Stimulated activated CD4-positive, alpha-beta T cell treated with anti-CD3 and anti-CD28 coated beads, Interleukin-4, amount 100 ng/mL, for 24 hours (primary cell): ENCODE data around the gene STYX.

ENCODE experiments used
- DNase-seq: peaks from one replicate; pipeline ENCODE4 v3.0.0-alpha.2; 2020

Gene STYX

DNA sequence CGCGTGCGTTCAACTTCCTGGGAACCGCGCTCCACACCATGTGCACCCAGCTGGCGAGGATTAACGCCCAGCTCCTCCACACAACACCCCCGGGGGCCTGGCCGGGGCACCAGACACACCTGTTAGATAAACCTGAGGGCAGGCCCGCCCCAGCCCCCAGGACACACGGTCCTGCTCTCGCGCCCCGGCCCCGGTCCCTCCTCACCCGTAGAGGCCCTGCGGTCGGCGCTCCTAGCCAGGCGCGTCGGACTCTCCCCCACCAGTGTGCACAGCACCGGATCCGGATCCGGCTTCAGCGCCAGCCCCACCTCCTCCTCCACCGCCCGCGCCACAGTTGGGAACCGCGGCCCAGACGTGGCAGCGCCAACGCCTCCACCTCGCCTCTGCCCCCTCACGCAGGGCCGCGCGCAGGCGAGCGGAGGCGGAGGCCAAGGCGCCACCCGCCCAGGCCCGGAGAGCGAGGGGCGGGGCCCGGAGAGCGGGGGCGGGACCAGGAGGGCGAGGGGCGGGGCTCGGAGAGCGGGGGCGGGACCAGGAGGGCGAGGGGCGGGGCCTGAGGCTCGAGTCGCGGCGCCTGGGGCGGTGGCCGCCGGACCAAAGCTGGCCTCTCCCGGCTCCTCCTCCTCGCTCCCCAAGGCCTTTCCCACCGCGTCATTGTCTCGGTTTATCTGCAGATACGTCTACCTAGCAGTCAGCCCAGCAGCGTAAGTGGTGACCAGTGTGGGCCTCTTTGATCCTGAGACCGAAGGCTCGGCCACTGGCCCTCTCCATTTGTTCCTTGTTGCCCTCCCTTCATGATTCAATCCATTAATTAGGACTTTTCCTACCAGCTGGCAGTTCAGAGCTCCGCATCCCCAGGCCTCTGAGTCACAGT, 61.5 kb downstream of the STYX start, which contains the start of gene GNPNAT1:
GNPNAT1 (minus strand) TSS at position 385 of the 874 bp plus-strand sequence. CDS start 6,957 bp downstream, outside the sequence.
- DNase-seq: peak; percentile 77

GRCh38 chr14:52792097-52792415, 62.1 kb downstream of the STYX start:
- no peak for DNase-seq

DNA sequence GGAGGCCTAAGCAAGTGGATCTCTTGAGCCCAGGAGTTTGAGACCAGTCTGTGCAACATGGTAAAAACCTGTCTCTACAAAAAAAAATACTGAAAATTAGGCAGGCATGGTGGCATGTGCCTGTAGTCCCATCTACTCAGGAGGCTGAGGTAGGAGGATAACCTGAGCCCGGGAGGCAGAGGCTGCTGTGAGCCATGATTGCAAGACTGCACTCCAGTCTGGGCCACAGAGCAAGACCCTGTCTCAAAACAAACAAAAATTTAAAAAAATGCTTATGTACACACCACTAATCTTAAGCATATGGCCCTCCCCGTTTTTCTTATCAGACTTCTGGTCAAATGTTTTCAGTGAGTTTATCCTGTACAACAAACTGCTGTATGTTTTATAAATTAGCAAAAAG, 63.1 kb downstream of the STYX start:
- DNase-seq: no peak

DNA sequence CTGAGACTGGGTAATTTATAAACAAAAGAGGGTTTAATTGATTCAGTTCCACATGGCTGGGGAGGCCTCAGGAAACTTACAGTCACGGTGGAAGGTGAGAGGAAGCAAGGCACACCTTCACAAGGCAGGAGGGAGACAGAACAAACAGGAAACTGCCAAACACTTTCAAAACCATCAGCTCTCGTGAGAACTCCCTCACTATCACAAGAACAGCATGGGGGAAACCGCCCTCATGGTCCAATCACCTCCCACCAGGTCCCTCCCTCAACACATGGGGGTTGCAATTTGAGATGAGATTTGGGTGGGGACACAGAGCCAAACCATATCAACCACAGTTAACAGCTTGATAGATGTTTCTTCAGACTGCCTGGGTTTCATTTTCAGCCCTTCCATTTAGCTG, 67.7 kb downstream of the STYX start:
- DNase-seq: no peak

GRCh38 chr14:52798826-52799225, 68.9 kb downstream of the STYX start:
- no peak for DNase-seq

DNA sequence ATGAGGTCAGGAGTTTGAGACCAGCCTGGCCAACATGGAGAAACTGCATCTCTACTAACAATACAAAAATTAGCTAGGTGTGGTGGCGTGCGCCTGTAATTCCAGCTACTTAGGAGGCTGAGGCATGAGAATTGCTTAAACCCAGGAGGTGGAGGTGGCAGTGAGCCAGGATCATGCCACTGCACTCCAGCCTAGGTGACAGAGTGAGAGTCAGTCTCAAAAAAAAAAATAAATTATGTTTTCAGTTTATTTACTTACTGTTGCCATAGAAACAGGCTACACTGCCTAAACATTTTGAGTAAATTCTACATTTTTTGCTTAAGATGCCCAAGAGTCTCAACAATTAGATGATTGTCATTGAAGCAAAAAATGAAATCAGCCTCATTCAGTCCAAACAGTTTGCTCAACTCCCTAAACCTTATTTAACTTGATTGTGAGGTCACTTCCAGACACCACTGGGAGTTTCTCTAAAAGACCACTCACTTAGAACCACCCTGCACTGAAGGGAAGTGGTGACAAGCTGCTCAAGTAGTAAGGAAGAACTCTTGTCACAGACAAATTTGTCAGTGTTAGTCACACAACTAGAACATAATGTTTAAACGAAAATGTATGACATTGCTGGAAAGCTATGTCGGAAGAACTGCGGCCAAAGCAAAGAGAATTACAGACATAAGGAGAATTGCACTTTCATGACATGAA, 71.2 kb downstream of the STYX start:
- DNase-seq: no peak

DNA sequence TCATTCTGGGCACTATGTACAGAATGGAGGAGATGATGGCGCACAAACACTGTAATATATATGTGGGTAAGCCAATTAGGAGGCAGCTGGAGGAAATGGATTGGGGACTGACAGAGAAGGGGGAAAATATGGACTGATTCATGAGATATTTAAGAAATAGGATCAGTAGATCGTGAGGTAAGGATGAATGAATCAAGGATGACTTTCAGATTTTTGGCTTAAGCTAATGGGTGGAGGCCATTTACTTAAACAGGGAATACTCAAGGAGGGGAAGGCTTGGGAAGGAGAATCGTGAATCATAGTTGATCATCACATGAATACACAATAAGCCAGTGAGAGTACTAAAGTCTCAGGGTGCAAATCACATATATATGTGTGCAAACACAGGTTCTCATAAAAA, 72.6 kb downstream of the STYX start:
- DNase-seq: no peak

- DNase-seq: no peak
Observed at GRCh38 chr14:52806115-52806514, 76.1 kb downstream of the STYX start.

DNA sequence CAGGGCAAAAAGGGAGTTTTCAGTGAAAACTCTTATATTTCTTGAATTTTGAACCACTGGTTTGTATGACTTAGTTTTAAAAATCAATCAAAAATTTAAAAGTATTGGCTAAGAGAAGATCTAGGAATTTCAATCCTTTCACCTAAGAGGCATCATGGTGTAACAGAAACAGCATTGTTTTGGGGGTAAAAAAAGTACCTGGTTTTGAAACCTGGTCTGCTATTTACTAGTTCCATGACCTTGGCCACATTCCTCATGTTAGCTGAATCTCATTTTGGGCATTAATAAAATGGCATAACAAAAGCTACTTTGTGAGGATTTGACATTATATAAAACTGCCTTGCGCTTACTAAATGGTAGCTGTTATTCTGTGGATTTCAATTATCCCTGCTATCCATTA, 78.1 kb downstream of the STYX start:
- DNase-seq: no peak

GRCh38 chr14:52821805-52822250, 91.9 kb downstream of the STYX start:
- DNase-seq: no peak

GRCh38 chr14:52824462-52824861, 94.5 kb downstream of the STYX start:
- no peak for DNase-seq
